GM12872 (cell line): ENCODE results near the gene CTCFL.
A peak's percentile ranks its signal among the peaks of the same experiment; 100 is the strongest.

Source experiments
- CTCF ChIP-seq: IDR thresholded peaks from 3 replicates; pipeline ENCODE4 v1.5.1; 2011; ENCODE audit warnings: low read depth, mild to moderate bottlenecking, low read length, moderate library complexity; ENCODE audit not compliant: insufficient read depth

The CTCFL gene

GRCh38 chr20:57528148-57528547, 3.2 kb upstream of the CTCFL start:
- no peak for TF ChIP-seq CTCF

- TF ChIP-seq CTCF: no peak
These were observed 2.8 kb upstream of the CTCFL start for GRCh38 chr20:57527728-57528127.

GRCh38 chr20:57526885-57527460, 2.0 kb upstream of the CTCFL start:
- no peak for TF ChIP-seq CTCF

- peak; percentile 34; the same call in 1 of the 3 replicates for TF ChIP-seq CTCF
These were observed 1.3 kb upstream of the CTCFL start for GRCh38 chr20:57526087-57526884.

GRCh38 chr20:57525328-57526086, 567 bp upstream of the CTCFL start:
- TF ChIP-seq CTCF: no peak

- no peak for TF ChIP-seq CTCF
These were observed 1.2 kb downstream of the CTCFL start for GRCh38 chr20:57523782-57524181.

- no peak for TF ChIP-seq CTCF
These were observed 2.4 kb downstream of the CTCFL start for GRCh38 chr20:57522380-57523140.
